HUES48 (cell line): Measurements from ENCODE around the gene MEF2C.

ENCODE experiments used
- H3K27ac ChIP-seq: one replicate; pipeline ENCODE4 v1.7.0; 2013; ENCODE audit warnings: low read depth, low read length, inconsistent platforms
- H3K27me3 ChIP-seq: 2 replicates; pipeline ENCODE4 v1.6.1; 2013; ENCODE audit warnings: mild to moderate bottlenecking, low read length; ENCODE audit not compliant: control insufficient read depth, insufficient read depth
- H3K36me3 ChIP-seq: 2 replicates; pipeline ENCODE4 v1.6.1; 2013; ENCODE audit warnings: low read length; ENCODE audit not compliant: control insufficient read depth, insufficient read depth
- H3K4me1 ChIP-seq: 2 replicates; pipeline ENCODE4 v1.6.1; 2013; ENCODE audit warnings: mild to moderate bottlenecking, low read length; ENCODE audit not compliant: control insufficient read depth, insufficient read depth
- H3K4me3 ChIP-seq: 2 replicates; pipeline ENCODE4 v1.5.1; 2013; ENCODE audit warnings: mild to moderate bottlenecking, low read depth, low read length
- H3K9ac ChIP-seq: 2 replicates; pipeline ENCODE4 v1.6.1; 2013; ENCODE audit warnings: mild to moderate bottlenecking, low read depth, low read length, moderate library complexity
- H3K9me3 ChIP-seq: 2 replicates; pipeline ENCODE4 v1.6.1; 2013; ENCODE audit warnings: low read length; ENCODE audit not compliant: control insufficient read depth, insufficient read depth

The MEF2C gene

DNA sequence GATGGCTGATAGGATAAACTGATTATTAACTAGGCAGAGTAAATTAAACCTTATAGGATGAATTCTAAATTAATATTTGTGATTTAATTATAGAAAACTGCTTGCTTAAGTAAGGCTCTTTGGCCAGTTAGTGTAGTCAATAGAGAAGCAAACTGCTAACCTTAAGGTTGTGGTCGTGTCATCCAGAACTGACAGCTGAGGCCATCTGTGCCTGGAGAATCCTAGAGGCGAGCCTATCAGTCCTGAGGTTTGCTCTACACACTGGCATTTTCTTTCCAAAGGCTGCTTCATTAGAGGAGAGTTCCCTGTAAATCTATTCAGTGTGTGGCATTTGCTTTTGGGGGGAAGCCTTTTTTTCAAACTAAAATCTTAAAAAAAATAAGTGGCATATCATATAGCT lies 169.2 kb downstream of the MEF2C start:
- H3K4me1 ChIP-seq: peaks cover 7% of the 10 kb centered on the region

DNA sequence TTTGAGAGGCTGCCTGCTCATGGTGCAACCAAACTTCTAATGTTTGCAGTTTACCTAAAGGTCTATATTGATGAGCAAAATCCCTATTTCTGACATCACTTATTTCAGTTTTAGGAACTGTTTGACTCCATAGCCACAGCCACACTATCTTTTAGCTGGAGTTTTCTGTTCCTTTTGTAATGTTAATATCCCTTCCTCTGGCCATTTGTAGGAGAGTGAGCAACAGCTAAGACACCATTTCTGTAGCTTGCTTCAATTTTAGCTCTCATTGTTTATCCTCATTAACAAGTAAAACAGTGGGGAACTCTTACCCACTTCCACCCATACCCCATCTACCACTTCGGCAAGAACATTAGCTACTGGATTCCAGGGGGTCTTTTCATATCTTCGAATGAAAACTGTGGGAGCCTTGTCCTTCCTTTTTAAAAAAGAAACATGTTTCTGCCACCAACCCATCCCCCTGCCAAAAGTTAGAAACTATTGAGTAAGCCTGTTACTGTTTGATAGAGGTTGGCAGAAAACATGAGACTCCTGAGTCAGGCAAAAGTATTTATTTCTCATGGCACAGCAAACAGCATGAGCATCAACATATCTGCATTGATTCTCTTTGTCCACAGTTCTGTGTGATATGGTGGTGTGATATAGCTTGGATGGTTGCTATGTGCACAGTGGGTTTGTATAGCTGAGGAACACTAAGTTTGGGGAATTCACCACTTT lies 174.1 kb downstream of the MEF2C start:
- Histone ChIP-seq H3K27me3 (no peaks in the 10 kb centered on the region), H3K27ac (peak overlapping the region; percentile 57), H3K9me3 (no peaks in the 10 kb centered on the region), H3K4me3 (peak overlapping the region; percentile 12; the same call in 1 of the 2 replicates), H3K4me1 (peaks cover 14% of the 10 kb centered on the region), H3K36me3 (no peaks in the 10 kb centered on the region), H3K9ac (no peak overlapping the region)

More for the DNA sequence above, 169.2 kb downstream of the MEF2C start:
- no peak overlapping the region for H3K27ac ChIP-seq
- H3K36me3 ChIP-seq: no peaks in the 10 kb centered on the region
- H3K4me3 ChIP-seq: no peak overlapping the region
- H3K9me3 ChIP-seq: no peaks in the 10 kb centered on the region
- no peaks in the 10 kb centered on the region for H3K27me3 ChIP-seq
- no peak overlapping the region for H3K9ac ChIP-seq

DNA sequence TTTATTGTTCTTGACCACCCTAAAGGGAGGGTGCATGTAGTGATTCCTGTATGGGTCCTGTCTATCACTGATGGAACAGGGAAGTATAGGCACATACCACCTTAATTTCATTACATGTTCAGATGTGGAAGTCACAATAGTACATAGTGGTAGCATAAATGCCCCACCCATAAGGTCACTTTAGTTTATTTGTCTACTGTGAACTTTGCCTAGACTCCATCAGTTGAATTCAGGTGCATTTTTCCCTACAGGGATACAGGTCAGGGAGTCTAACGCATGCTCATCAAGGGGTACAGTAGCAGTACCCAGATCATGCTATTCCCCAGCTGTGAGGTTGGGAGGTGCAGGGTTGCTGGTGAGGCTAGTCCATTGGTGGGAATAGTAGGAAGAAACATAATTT lies 175.0 kb downstream of the MEF2C start:
- H3K4me3 ChIP-seq: no peak overlapping the region
- no peaks in the 10 kb centered on the region for H3K36me3 ChIP-seq
- peaks cover 17% of the 10 kb centered on the region for H3K4me1 ChIP-seq
- H3K9ac ChIP-seq: no peak overlapping the region
- H3K27me3 ChIP-seq: no peaks in the 10 kb centered on the region
- no peaks in the 10 kb centered on the region for H3K9me3 ChIP-seq
- no peak overlapping the region for H3K27ac ChIP-seq

DNA sequence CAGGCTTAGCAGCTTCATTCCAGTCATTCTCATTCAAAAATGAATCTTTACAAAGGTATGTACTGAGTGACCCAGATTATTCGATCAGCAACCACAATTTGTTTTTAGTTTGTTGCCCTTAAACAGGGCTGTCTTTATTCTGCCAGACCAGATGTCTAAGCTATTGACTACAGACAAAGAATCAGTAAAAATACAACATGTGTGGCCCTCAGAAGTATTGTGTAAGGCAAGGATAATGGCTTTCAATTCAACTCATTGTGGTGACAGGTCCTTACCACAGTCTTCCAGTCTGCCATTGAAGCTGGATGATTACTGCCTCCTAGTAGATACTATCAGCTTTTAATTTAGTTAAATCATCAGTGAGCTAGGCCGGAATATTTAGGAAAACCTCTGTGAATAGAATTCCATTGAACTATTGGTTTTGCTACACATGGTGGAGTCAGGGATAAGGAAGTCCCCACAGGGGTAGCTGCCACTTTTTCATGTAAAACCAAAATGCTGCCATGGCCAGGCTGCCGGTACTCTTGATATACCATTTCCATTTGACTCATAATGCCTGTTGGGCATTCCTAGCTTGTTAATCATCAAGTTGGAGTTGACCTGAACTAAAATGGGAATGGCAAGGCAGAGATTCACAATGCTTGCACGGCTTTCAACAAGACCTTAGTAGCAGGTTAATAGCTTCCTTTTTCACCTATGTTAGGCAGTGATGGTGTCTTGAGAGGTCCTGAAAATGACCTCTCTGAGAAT lies 175.6 kb downstream of the MEF2C start:
- Histone ChIP-seq H3K9ac (no peak overlapping the region), H3K9me3 (no peaks in the 10 kb centered on the region)

DNA sequence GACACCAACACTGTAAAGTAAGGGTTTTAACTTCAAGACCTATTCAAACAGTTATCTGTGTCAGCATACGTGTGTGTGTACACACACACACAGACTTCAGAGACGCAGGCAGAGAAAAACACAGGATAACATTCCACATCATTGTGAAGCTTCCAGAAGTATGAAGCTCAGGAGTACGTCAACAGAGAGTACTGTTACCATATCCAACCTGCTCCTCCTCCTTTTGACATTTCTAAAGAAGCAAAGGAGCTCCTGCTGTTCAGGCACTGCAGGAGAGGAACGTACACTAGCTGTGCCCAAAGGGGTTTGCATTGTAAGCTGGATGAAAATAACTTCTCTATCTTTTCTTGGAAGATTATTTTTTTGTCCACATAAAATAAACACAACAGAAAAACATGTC lies 180.7 kb downstream of the MEF2C start:
- no peak overlapping the region for H3K9ac ChIP-seq
- H3K9me3 ChIP-seq: no peaks in the 10 kb centered on the region
- no peaks in the 10 kb centered on the region for H3K36me3 ChIP-seq
- peaks cover 19% of the 10 kb centered on the region for H3K4me1 ChIP-seq
- H3K27me3 ChIP-seq: peaks cover 23% of the 10 kb centered on the region; the same call in 1 of the 2 replicates
- H3K4me3 ChIP-seq: no peak overlapping the region
- H3K27ac ChIP-seq: peak overlapping the region; percentile 30

More for the DNA sequence above, 175.6 kb downstream of the MEF2C start:
- Histone ChIP-seq H3K36me3 (no peaks in the 10 kb centered on the region), H3K4me3 (no peak overlapping the region), H3K27me3 (no peaks in the 10 kb centered on the region), H3K4me1 (peaks cover 23% of the 10 kb centered on the region), H3K27ac (no peak overlapping the region)

DNA sequence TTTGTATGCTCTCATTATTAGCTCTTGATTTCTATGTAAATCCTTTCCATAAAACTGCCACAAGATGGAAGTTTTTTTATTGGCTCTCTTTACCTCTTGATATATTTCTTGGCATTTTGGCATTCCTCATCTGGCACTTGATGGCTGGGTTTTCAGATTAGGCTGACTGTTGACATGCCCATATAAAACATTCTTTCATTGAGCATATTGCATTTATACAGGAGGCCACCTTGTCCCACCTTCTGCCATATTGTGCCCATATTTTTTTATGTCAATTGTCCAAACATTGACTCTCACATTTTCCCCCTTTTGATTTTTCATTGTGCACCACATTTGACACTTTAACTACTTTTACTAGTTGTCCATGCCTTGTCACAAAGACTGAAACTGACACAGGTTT lies 182.9 kb downstream of the MEF2C start:
- H3K27ac ChIP-seq: no peak overlapping the region
- no peaks in the 10 kb centered on the region for H3K9me3 ChIP-seq
- H3K4me1 ChIP-seq: peaks cover 35% of the 10 kb centered on the region
- peaks cover 40% of the 10 kb centered on the region for H3K27me3 ChIP-seq
- H3K36me3 ChIP-seq: no peaks in the 10 kb centered on the region
- H3K4me3 ChIP-seq: no peak overlapping the region
- H3K9ac ChIP-seq: no peak overlapping the region

DNA sequence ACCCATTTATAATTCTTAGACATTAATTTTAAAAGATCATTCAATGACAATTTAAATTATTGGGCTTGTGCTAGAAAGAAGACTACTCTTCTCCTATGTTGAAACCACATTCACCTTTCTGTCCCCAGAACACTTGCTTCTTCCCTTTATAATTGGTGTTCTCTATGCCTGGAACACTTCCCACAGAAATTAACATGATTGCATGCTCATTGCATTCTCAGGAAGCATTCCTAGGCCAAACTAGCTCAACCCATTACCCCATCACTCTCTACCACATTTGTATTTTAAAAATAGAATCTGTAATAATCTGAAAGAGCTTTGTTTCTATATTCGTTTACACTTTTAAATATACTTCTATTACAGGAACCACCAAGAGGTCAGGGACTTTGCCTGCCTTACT lies 184.7 kb downstream of the MEF2C start:
- Histone ChIP-seq H3K27ac (no peak overlapping the region), H3K9ac (no peak overlapping the region), H3K27me3 (peaks cover 58% of the 10 kb centered on the region), H3K9me3 (no peaks in the 10 kb centered on the region), H3K36me3 (no peaks in the 10 kb centered on the region), H3K4me1 (peaks cover 42% of the 10 kb centered on the region), H3K4me3 (no peak overlapping the region)

DNA sequence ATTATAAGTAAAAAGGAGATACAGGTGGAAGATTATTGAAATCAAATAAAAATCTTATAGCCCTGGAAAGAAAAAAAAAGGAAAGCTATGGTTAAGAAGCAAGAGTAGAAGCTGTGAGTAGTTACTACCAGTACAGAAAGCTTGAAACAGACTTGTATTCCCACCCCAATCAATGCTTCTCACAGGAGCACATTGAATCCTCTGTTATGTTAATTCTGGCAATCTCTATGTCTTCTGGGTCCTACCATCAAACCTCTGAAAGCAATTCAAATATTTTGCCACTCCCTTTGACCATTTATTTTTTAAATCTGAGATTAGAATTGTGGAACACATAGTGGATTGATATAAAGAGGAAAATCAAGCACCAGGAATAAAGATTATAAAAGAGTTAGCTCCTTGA lies 186.5 kb downstream of the MEF2C start:
- Histone ChIP-seq H3K9me3 (no peaks in the 10 kb centered on the region), H3K4me3 (no peak overlapping the region), H3K27ac (no peak overlapping the region), H3K36me3 (no peaks in the 10 kb centered on the region), H3K9ac (no peak overlapping the region), H3K27me3 (peaks cover 76% of the 10 kb centered on the region), H3K4me1 (peaks cover 44% of the 10 kb centered on the region)

DNA sequence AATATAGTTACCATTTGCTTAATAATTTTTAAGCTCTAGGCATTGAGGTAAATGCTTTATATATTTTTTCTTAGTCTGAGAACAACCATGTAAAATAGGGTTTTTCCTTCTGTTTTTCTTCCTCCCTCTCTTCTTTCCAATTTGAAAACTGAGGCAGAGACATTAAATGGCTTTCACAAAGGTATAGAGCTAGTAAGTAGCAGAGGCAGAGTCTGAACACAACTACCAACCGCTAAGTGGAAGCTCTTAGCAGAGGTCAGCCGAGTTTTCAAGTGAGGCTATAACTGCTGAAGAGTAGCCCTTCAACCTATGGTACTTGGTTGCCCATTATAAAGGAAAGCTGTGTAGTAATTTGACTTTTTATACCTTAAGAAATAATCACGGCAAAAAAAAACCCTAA lies 187.1 kb downstream of the MEF2C start:
- Histone ChIP-seq H3K4me1 (peaks cover 44% of the 10 kb centered on the region), H3K36me3 (no peaks in the 10 kb centered on the region), H3K9me3 (no peaks in the 10 kb centered on the region), H3K9ac (no peak overlapping the region), H3K27ac (no peak overlapping the region), H3K27me3 (peaks cover 76% of the 10 kb centered on the region), H3K4me3 (no peak overlapping the region)

DNA sequence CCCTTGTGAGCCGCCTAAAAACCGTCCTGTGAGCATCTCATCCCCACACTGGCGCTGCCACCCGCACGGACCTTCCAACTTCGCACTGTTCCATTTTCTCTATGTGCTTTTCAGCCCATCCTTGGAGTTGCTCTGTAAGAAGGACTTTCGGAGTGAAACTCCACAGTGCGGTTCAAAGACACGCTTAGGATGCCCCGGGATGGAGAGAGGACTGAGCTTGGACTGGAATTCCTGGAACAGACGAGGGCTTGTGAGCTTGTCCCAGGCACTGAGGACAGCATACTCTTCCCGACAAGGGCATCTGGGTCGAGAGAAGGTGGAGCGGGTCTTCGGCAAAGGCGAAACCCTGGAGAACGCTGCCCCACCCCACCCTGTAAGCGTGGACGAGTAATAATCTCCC lies 187.8 kb downstream of the MEF2C start:
- Histone ChIP-seq H3K9ac (no peak overlapping the region), H3K9me3 (no peaks in the 10 kb centered on the region), H3K36me3 (no peaks in the 10 kb centered on the region), H3K4me1 (peaks cover 51% of the 10 kb centered on the region), H3K27me3 (peaks cover 81% of the 10 kb centered on the region), H3K4me3 (0 out of 2 replicates have a peak overlapping the region, but pooled peaks have one; percentile 25), H3K27ac (no peak overlapping the region)

DNA sequence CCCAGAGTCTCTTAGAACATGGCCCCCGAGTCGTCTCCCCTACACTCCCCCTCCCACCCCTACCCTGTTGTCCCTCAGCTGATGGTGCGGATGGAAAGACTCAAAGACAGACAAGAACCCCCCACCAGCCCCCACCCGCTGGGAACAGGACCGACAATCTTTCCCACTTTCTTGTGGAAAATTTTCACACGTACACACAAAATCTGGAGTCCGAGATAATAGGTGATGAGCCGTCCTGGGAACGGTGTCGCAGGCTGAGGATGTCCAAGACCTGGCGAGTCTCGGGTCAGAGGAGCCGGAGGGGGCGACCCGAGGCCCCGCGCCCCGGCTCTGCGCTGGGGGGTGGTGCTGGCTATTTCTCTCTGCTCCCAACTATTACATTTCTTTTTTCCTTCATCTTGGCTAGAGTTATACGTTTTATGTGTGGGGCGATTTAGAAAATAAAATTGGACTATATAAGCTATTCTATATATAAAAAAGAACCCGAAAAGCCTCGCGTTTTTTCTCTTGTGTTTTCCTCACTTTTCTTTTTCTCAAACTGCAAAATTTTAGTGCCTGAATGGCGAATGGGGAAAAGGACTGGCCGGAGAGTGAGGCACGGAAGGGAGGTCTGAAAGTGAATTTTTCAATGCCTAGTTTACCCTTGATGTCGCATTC lies 188.8 kb downstream of the MEF2C start:
- Histone ChIP-seq H3K36me3 (no peaks in the 10 kb centered on the region), H3K4me3 (peak overlapping the region; percentile 27; the same call in 1 of the 2 replicates), H3K9ac (no peak overlapping the region), H3K27me3 (peaks cover 92% of the 10 kb centered on the region), H3K4me1 (peaks cover 62% of the 10 kb centered on the region), H3K9me3 (no peaks in the 10 kb centered on the region), H3K27ac (no peak overlapping the region)
